PC-9 (cell line): ENCODE measurements around the gene CLSTN1. TPM values are rescaled to one million over a fixed set of nuclear protein-coding genes. Genes with fewer than 3 reads are reported as not detected.

Experiments
- BruUV-seq: library from RNA; stranded (reverse); fragments of 400-500 nt; replicated peaks from 2 replicates; lab custom pipeline; 2021; lab: Mats Ljungman, UMichigan
- CTCF ChIA-PET: fragments of 300-600 bp; sonication (Branson Sonifier 250); formaldehyde crosslinking; loops from one replicate; lab custom pipeline; 2022; ENCODE audit warnings: antibody characterized with exemption; lab: Charles Lee
- POLR2A ChIA-PET: fragments of 300-600 bp; sonication (Branson Sonifier 250); formaldehyde crosslinking; loops from one replicate; lab custom pipeline; 2022; ENCODE audit warnings: antibody characterized with exemption; ENCODE audit not compliant: unreplicated experiment; lab: Charles Lee
- DNase-seq, 2 experiments: peaks; one replicate each; pipeline versions ENCODE4 v3.0.0 to v3.0.0-alpha.2; 2015 to 2022; ENCODE audit warnings: mixed read lengths in 1 of 2
- H2AFZ ChIP-seq: fragments of 200-600 bp; sonication (generic); 2 replicates; pipeline ENCODE4 v1.8.1; 2017; ENCODE audit warnings: antibody characterized with exemption
- H3F3A ChIP-seq: fragments of 200-600 bp; sonication (generic); 2 replicates; pipeline ENCODE4 v1.8.1; 2017; ENCODE audit warnings: antibody characterized with exemption, mild to moderate bottlenecking, low read depth; ENCODE audit not compliant: insufficient read depth
- H3K27ac ChIP-seq: fragments of 200-600 bp; sonication (generic); 2 replicates; pipeline ENCODE4 v1.6.1; 2016; ENCODE audit warnings: mixed run types
- H3K27me3 ChIP-seq: fragments of 200-600 bp; sonication (generic); 2 replicates; pipeline ENCODE4 v1.6.1; 2016; ENCODE audit warnings: low read depth, mixed run types; ENCODE audit not compliant: insufficient read depth
- H3K36me3 ChIP-seq: fragments of 200-600 bp; sonication (generic); 2 replicates; pipeline ENCODE4 v1.6.1; 2016; ENCODE audit warnings: low read depth, mixed run types
- H3K4me1 ChIP-seq: fragments of 200-600 bp; sonication (generic); replicated peaks from 2 replicates; pipeline ENCODE4 v1.6.1; 2016; ENCODE audit warnings: mixed run types; ENCODE audit not compliant: insufficient read depth
- H3K4me2 ChIP-seq: fragments of 200-600 bp; sonication (generic); 2 replicates; pipeline ENCODE4 v1.6.1; 2017; ENCODE audit warnings: mixed run types
- H3K4me3 ChIP-seq: fragments of 200-600 bp; sonication (generic); 2 replicates; pipeline ENCODE4 v1.6.1; 2016; ENCODE audit warnings: mixed run types
- H3K79me2 ChIP-seq: fragments of 200-600 bp; sonication (generic); 2 replicates; pipeline ENCODE4 v1.6.1; 2017; ENCODE audit warnings: low read depth, mixed run types
- H3K9me2 ChIP-seq: fragments of 200-600 bp; sonication (generic); 2 replicates; pipeline ENCODE4 v1.8.1; 2017; ENCODE audit warnings: mild to moderate bottlenecking; ENCODE audit not compliant: insufficient read depth
- H3K9me3 ChIP-seq: fragments of 200-600 bp; sonication (generic); 2 replicates; pipeline ENCODE4 v1.8.1; 2016; ENCODE audit warnings: low read depth; ENCODE audit not compliant: insufficient read depth
- H4K20me1 ChIP-seq: fragments of 200-600 bp; sonication (generic); 2 replicates; pipeline ENCODE4 v1.8.1; 2017; ENCODE audit not compliant: insufficient read depth
- EZH2 ChIP-seq: fragments of 200-600 bp; sonication (generic); IDR thresholded peaks from 2 replicates; pipeline ENCODE4 v1.8.0; 2017; ENCODE audit warnings: antibody characterized with exemption, low read depth
- intact Hi-C: fragments of 100-400 bp; cut with micrococcal nuclease; formaldehyde crosslinking; loops from one replicate; pipeline ENCODE4 v1.10.0; 2022; ENCODE audit not compliant: unreplicated experiment
- total RNA-seq: library from RNA; stranded (reverse); gene quantifications from 2 replicates; pipeline ENCODE4 v1.2.3, GENCODE V29; 2021
- TF ChIP-seq, protein P1 (sequence below): fragments of 200-600 bp; sonication (generic); conservative IDR thresholded peaks from 2 replicates; pipeline ENCODE4 v1.6.1; 2017; ENCODE audit warnings: mixed run types, antibody characterized with exemption, mild to moderate bottlenecking, moderate library complexity

Gene CLSTN1
- total RNA-seq, 1 experiment from 2014 or later = 140 TPM

GRCh38 chr1:9728451-9729295 lies 95.1 kb downstream of the CLSTN1 start:
- no peaks in the 10 kb centered on the region for H3F3A ChIP-seq
- CTCF ChIA-PET = no interaction called here
- DNase-seq = no peak
- POLR2A ChIA-PET = no interaction called here
- no peaks in the 10 kb centered on the region for H3K27me3 ChIP-seq
- H3K27ac ChIP-seq = no peak overlapping the region
- no TSS peak for BruUV-seq
- intact Hi-C loops = no loop called here
- H2AFZ ChIP-seq = no peak overlapping the region
- H3K36me3 ChIP-seq = no peaks in the 10 kb centered on the region
- H3K9me2 ChIP-seq = no peaks in the 10 kb centered on the region
- no peak overlapping the region for H3K4me2 ChIP-seq
- H3K4me1 ChIP-seq = no peaks in the 10 kb centered on the region
- no peaks in the 10 kb centered on the region for H3K9me3 ChIP-seq
- TF ChIP-seq EZH2 = no peak
- TF ChIP-seq, protein P1, sequence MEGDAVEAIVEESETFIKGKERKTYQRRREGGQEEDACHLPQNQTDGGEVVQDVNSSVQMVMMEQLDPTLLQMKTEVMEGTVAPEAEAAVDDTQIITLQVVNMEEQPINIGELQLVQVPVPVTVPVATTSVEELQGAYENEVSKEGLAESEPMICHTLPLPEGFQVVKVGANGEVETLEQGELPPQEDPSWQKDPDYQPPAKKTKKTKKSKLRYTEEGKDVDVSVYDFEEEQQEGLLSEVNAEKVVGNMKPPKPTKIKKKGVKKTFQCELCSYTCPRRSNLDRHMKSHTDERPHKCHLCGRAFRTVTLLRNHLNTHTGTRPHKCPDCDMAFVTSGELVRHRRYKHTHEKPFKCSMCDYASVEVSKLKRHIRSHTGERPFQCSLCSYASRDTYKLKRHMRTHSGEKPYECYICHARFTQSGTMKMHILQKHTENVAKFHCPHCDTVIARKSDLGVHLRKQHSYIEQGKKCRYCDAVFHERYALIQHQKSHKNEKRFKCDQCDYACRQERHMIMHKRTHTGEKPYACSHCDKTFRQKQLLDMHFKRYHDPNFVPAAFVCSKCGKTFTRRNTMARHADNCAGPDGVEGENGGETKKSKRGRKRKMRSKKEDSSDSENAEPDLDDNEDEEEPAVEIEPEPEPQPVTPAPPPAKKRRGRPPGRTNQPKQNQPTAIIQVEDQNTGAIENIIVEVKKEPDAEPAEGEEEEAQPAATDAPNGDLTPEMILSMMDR = no peak
- no peak overlapping the region for H3K4me3 ChIP-seq
- H4K20me1 ChIP-seq = no peaks in the 10 kb centered on the region; the same call in 1 of the 2 replicates
- H3K79me2 ChIP-seq = no peaks in the 10 kb centered on the region

- Histone ChIP-seq H4K20me1 (no peaks in the 10 kb centered on the region; the same call in 1 of the 2 replicates), H3K9me2 (no peaks in the 10 kb centered on the region), H2AFZ (no peak overlapping the region), H3K4me2 (no peak overlapping the region), H3K36me3 (no peaks in the 10 kb centered on the region), H3K4me1 (no peaks in the 10 kb centered on the region), H3K79me2 (no peaks in the 10 kb centered on the region), H3K27ac (no peak overlapping the region), H3K4me3 (no peak overlapping the region), H3F3A (no peaks in the 10 kb centered on the region), H3K27me3 (no peaks in the 10 kb centered on the region), H3K9me3 (no peaks in the 10 kb centered on the region)
- ChIA-PET CTCF (interaction anchor here (0.6 kb wide), 1 partner anchor 15 kb away, joined by 4 read pairs; no protein-coding TSS in a partner anchor), POLR2A (no interaction called here)
- TF ChIP-seq EZH2 = no peak
- TF ChIP-seq, protein P1 = no peak
- no peak for DNase-seq
- BruUV-seq = no TSS peak
- intact Hi-C loops = no loop called here
Observed at GRCh38 chr1:9726905-9727595, 96.7 kb downstream of the CLSTN1 start.

- Histone ChIP-seq H3K4me1 (no peaks in the 10 kb centered on the region), H3K9me2 (no peaks in the 10 kb centered on the region), H2AFZ (no peak overlapping the region), H3K4me3 (no peak overlapping the region), H3K27ac (no peak overlapping the region), H3K79me2 (no peaks in the 10 kb centered on the region), H3K36me3 (no peaks in the 10 kb centered on the region), H3K4me2 (no peak overlapping the region), H3K27me3 (no peaks in the 10 kb centered on the region), H3K9me3 (no peaks in the 10 kb centered on the region), H3F3A (no peaks in the 10 kb centered on the region), H4K20me1 (no peaks in the 10 kb centered on the region; the same call in 1 of the 2 replicates)
- intact Hi-C loops = no loop called here
- POLR2A ChIA-PET = no interaction called here
- CTCF ChIA-PET = no interaction called here
- BruUV-seq = no TSS peak
- TF ChIP-seq EZH2 = no peak
- TF ChIP-seq, protein P1 = no peak
- DNase-seq = no peak
Observed at GRCh38 chr1:9726406-9726805, 97.4 kb downstream of the CLSTN1 start.
